Activated T-cell treated with anti-CD3 and anti-CD28 coated beads, Interleukin-2, amount 50 U/mL, for 72 hours (primary cell): ENCODE measurements around the gene ZNF526. TPM values are rescaled to one million over a fixed set of nuclear protein-coding genes. Genes with fewer than 3 reads are reported as not detected.

Experiments
- ATAC-seq, 2 donors: fragments of 150-1000 bp; cut with Tn5 transposase; replicated peaks in 1 of 2; 2 replicates each; pipeline ENCODE4 v1.10.0; 2021; ENCODE audit warnings: moderate library complexity in 2 of 2, mild to moderate bottlenecking in 1 of 2
- DNase-seq, 2 donors: peaks; one replicate each; pipeline ENCODE4 v3.0.0; 2021 to 2022; ENCODE audit warnings: mixed read lengths in 1 of 2
- H3K27ac Mint-ChIP-seq: one replicate; pipeline ENCODE4 v1.8.0; 2022; ENCODE audit warnings: mild to moderate bottlenecking, moderate library complexity, mixed read lengths
- H3K27me3 Mint-ChIP-seq: one replicate; pipeline ENCODE4 v1.8.0; 2022; ENCODE audit warnings: low read depth, mixed read lengths
- H3K36me3 Mint-ChIP-seq, 2 donors: one replicate each; pipeline ENCODE4 v1.8.0; 2022; ENCODE audit warnings: mixed read lengths in 2 of 2, mild to moderate bottlenecking in 1 of 2; ENCODE audit not compliant: insufficient read depth in 2 of 2
- H3K4me1 Mint-ChIP-seq: one replicate; pipeline ENCODE4 v1.8.0; 2022; ENCODE audit warnings: low read depth, mixed read lengths
- H3K4me3 Mint-ChIP-seq, 2 donors: one replicate each; pipeline ENCODE4 v1.8.0; 2022; ENCODE audit warnings: mild to moderate bottlenecking in 2 of 2, mixed read lengths in 2 of 2, moderate library complexity in 2 of 2
- H3K9me3 Mint-ChIP-seq, 2 donors: one replicate each; pipeline ENCODE4 v1.8.0; 2022; ENCODE audit warnings: mixed read lengths in 2 of 2
- total RNA-seq, 2 donors: library from RNA; stranded (reverse); gene quantifications; one replicate each; pipeline ENCODE4 v1.2.3, GENCODE V29; 2022

Gene ZNF526, protein sequence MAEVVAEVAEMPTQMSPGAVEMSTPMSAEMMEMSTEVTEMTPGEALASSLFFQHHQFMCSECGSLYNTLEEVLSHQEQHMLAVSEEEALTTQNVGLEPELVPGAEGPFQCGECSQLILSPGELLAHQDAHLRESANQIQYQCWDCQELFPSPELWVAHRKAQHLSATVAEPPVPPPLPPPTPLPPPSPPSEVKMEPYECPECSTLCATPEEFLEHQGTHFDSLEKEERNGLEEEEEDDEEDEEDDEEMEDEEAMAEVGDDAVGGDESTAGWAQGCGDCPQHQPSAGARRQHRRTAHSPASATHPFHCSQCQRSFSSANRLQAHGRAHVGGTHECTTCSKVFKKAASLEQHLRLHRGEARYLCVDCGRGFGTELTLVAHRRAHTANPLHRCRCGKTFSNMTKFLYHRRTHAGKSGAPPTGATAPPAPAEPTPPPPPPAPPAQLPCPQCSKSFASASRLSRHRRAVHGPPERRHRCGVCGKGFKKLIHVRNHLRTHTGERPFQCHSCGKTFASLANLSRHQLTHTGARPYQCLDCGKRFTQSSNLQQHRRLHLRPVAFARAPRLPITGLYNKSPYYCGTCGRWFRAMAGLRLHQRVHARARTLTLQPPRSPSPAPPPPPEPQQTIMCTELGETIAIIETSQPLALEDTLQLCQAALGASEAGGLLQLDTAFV
- total RNA-seq: 10 to 100 TPM; 11.4 to 11.9 TPM

DNA sequence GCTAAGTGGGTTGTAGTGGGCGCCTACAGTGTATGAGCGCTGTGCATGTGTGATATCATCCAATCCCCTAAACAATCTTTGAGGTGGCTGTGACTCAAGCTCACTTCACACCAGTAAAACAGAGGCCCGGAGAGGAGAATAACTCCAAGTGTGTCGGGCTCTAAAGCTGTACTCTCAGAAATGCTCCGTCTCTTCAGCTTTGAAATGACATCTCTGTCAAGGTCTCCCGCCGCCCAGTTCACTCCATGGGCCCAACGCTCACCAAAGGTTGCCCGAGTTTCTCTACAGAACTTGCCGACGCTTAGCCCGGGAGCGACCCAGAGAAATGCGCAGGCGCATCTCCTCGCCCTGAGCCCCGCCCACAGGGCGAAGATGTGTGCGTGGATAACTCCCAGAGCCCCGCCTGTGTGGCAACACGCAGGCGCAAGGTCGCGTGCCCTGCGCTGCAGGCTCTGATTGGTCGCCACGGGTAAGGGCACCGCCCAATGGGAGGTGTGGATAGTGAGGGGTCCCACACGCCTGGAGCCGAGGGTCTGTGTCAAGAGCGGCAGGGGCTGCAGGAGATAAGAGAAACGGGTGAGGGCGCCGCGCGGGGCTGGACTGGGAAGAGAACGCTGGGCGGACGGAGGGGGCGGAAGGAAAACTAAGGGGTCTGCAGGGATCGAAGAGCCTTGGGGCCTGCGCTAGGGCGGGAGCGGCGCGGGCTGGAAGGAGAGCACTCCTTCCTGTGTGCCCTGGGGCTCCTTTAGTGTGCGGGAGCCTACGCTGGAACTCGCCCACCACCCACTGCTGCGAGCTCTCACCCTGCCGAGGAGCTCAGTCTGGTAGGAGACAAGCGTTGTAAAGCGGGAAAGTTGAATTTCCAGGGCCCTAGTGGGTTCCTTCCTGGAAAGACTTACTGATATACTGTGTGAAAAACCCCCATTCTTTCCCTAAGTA is at the start of gene ZNF526:
Gene ZNF526 (plus strand): TSS at position 501 of the 939 bp plus-strand sequence. CDS start 4,092 bp downstream, outside the sequence.
- Mint-ChIP-seq H3K4me3 (peak within 1 kb of the TSS; percentile 82 to 94), H3K36me3 (peaks cover 11 to 12% of the 10 kb centered on the region in 2 donors), H3K27me3 (no peaks in the 10 kb centered on the region), H3K9me3 (no peaks in the 10 kb centered on the region), H3K4me1 (peaks cover 60% of the 10 kb centered on the region), H3K27ac (peak within 1 kb of the TSS; percentile 50)
- DNase-seq (peak; percentile 98), ATAC-seq (peak; percentile 86)

DNA sequence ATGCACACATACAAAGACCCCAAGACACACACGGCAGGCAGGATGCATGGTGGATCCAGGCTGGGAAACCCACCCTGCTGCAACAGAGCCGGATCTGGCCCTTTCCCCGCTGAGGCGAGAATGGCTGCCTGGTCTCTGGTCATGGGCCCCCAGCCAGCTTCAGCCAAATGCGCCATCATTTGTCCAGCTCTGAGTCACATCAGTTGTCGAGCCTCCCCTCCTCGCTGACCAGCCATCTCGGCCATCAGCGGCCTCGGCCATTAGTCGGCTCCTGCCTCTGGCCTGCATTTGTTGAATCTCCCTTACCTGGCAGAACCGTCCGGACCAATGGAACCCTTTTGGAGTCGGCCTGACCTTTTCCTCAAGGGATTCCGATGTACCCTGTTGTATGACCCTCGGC is 49.4 kb upstream of the ZNF526 start:
- Mint-ChIP-seq H3K9me3 (no peaks in the 10 kb centered on the region), H3K4me3 (no peak overlapping the region), H3K36me3 (no peaks in the 10 kb centered on the region), H3K27ac (no peak overlapping the region), H3K4me1 (peaks cover 8% of the 10 kb centered on the region), H3K27me3 (peaks cover 19% of the 10 kb centered on the region)
- DNase-seq (no peak), ATAC-seq (no peak)

DNA sequence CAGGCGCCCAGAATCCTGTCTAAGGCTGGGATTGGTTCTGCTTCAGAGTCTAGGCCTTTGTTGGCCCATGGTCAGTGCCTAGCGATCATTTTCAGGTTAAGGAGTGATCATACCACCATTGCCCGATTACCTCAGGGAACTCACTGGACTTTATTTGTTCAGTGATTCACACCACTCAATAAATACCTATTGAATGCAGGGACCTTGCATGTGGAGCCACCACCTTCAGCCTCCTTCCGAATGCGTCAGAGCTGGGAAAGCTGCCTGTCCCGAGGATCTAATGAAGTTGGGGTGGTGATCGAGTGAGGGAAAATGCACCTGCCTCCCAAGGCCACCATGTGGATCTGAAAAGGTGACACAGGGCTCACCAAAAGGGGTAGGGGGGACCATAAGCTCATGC is 47.9 kb upstream of the ZNF526 start:
- H3K27ac Mint-ChIP-seq: no peak overlapping the region
- DNase-seq: no peak
- H3K27me3 Mint-ChIP-seq: peaks cover 27% of the 10 kb centered on the region
- H3K9me3 Mint-ChIP-seq: no peaks in the 10 kb centered on the region
- ATAC-seq: no peak
- peaks cover 0 to 3% of the 10 kb centered on the region in 2 donors for H3K36me3 Mint-ChIP-seq
- H3K4me1 Mint-ChIP-seq: peaks cover 15% of the 10 kb centered on the region
- H3K4me3 Mint-ChIP-seq: no peak overlapping the region

DNA sequence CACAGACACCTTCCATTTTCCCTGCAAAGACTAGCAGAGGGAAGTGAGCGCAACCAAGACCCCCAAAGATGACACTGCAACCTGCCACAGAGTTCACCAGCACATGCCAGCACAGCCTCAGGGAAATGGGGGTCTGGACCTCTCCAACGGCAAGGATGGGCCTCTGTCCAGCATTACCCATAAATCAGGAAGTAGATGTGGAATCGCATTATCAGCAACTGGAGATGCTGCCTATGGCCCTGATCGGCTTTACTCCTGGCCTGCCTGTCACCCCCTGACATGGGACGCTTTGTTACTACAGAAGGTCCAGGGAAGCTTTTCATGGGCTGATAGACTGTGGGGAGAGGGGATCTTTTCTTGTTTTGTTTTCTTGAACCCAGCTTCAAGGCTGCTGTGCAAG is 46.4 kb upstream of the ZNF526 start:
- H3K27me3 Mint-ChIP-seq: peaks cover 27% of the 10 kb centered on the region
- DNase-seq (no peak), ATAC-seq (no peak)
- peaks cover 15% of the 10 kb centered on the region for H3K4me1 Mint-ChIP-seq
- H3K4me3 Mint-ChIP-seq: no peak overlapping the region
- H3K27ac Mint-ChIP-seq: no peak overlapping the region
- H3K36me3 Mint-ChIP-seq: peaks cover 0 to 3% of the 10 kb centered on the region in 2 donors
- no peaks in the 10 kb centered on the region for H3K9me3 Mint-ChIP-seq

DNA sequence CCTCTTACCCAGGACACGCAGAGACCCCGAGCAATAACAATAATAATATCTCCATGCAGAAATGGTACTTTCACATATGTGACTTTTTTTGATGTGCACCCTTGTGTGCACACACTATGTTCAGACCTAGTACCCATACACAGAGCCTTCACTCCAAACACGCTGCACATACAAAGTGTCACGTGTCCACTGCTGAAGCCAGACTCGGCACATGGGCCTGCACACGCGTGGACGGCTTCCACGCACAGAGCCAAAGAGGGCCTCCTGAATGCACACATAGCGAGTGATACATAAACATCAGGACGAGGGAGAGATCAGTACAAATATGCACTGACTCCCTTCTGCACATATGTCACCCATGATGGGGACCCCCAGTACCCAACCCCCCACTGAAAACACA is 45.9 kb upstream of the ZNF526 start:
- Mint-ChIP-seq H3K27me3 (peaks cover 27% of the 10 kb centered on the region), H3K9me3 (no peaks in the 10 kb centered on the region), H3K4me3 (no peak overlapping the region), H3K36me3 (peaks cover 0 to 3% of the 10 kb centered on the region in 2 donors), H3K27ac (no peak overlapping the region), H3K4me1 (peaks cover 15% of the 10 kb centered on the region)
- ATAC-seq (no peak), DNase-seq (no peak)

DNA sequence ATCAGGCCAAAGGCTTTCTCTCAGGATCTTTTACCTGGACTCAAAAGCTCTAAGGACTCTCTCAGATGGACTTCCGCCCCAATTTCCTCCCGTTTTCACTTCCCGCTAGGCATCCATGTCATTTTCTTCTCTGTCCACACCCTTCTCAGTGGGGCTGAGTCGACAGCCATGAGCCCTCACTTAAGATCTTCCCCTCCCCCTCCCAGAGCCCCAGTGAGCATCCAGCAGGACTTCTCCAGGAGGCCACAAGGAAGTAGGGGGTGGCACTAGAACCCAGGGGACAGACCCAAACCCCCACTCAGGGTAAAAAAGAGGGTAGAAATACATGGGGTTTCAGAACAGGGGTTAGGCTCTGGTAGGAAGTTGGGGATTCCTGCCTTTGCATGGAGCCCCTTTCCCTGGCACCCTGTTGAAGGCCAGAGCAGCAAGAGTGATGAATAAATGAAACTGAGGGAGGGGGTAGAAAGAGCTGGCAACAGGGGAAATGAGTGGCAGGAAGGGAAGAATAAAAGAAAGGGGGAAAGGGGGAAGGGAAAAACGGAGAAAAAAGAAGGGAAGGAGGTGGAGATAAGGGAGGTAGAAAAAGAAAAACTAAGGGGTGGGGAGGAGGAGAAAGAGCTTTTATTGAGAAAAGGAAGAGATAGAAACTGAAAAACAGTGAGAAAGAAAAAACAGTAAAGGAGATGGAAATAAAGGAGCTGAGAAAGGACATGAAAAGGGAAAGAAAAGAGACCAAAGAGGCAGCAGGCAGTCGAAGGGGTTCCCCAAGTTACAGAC is 45.0 kb upstream of the ZNF526 start:
- H3K27me3 Mint-ChIP-seq: peaks cover 27% of the 10 kb centered on the region
- DNase-seq (no peak), ATAC-seq (no peak)
- peaks cover 15% of the 10 kb centered on the region for H3K4me1 Mint-ChIP-seq
- H3K27ac Mint-ChIP-seq: no peak overlapping the region
- H3K9me3 Mint-ChIP-seq: no peaks in the 10 kb centered on the region
- H3K36me3 Mint-ChIP-seq: peaks cover 0 to 3% of the 10 kb centered on the region in 2 donors
- peak overlapping the region; percentile 78 to 89 for H3K4me3 Mint-ChIP-seq

DNA sequence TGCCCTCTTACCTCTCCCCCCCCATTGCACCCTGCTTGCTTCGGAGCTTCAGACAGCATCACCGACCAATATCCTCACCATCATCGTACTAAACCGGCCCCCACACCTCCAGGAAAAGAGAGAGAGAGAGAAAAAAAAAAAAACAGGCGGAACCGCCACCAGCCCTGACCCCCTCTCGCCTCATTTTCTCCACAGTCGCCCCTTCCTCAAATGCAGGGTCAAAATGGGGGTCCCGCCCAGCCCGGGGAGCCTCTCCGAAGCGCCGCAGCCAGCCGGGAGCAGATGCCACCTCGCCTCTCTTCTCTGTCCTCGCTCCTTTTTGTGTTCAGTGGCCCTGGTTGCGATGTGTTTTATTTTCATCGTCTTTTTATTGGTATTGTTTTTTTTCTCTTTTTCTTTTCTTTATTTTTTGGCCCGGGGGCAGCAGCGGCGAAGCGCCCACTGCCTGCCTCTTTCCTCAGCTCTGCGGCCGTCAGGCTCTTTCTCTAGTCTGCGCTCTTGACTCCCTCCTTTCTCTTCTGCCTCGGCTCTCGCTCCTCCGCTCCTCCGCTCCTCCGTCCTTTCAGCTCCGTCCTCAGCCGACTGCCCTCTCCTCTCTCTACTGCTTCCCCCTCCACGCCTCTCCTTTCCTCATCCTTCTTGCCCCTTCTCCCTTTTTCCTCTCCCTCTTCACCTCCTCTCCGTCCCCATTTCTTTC is 44.0 kb upstream of the ZNF526 start:
- H3K4me1 Mint-ChIP-seq: peaks cover 15% of the 10 kb centered on the region
- H3K36me3 Mint-ChIP-seq: peaks cover 0 to 3% of the 10 kb centered on the region in 2 donors
- H3K9me3 Mint-ChIP-seq: no peaks in the 10 kb centered on the region
- H3K27ac Mint-ChIP-seq: no peak overlapping the region
- peak in 1 of 2 donors; percentile 36 for DNase-seq
- H3K27me3 Mint-ChIP-seq: peaks cover 27% of the 10 kb centered on the region
- peak overlapping the region; percentile 78 to 89 for H3K4me3 Mint-ChIP-seq
- peak; percentile 45 to 46 for ATAC-seq

DNA sequence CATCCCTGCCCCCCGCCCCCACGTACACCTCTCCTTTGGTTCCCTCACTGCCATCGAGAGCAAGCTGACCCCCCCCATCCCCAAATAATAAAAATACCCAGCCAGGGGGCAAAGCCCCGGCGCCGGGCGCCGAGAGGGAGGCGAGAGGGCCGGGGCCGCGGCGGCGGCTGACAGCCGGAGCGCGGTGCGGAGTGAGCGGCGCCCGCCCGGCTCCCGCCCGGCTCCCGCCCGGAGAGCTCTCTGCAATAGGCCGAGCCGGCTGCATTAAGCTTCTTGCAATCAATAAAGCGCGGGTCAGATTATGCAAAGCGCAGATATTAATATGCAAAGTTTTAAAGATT is 43.5 kb upstream of the ZNF526 start:
- no peak overlapping the region for H3K27ac Mint-ChIP-seq
- peaks cover 15% of the 10 kb centered on the region for H3K4me1 Mint-ChIP-seq
- peak overlapping the region; percentile 78 to 89 for H3K4me3 Mint-ChIP-seq
- ATAC-seq: peak; percentile 66 to 70
- DNase-seq: peak in 1 of 2 donors; percentile 41
- H3K27me3 Mint-ChIP-seq: peaks cover 27% of the 10 kb centered on the region
- peaks cover 0 to 3% of the 10 kb centered on the region in 2 donors for H3K36me3 Mint-ChIP-seq
- no peaks in the 10 kb centered on the region for H3K9me3 Mint-ChIP-seq

DNA sequence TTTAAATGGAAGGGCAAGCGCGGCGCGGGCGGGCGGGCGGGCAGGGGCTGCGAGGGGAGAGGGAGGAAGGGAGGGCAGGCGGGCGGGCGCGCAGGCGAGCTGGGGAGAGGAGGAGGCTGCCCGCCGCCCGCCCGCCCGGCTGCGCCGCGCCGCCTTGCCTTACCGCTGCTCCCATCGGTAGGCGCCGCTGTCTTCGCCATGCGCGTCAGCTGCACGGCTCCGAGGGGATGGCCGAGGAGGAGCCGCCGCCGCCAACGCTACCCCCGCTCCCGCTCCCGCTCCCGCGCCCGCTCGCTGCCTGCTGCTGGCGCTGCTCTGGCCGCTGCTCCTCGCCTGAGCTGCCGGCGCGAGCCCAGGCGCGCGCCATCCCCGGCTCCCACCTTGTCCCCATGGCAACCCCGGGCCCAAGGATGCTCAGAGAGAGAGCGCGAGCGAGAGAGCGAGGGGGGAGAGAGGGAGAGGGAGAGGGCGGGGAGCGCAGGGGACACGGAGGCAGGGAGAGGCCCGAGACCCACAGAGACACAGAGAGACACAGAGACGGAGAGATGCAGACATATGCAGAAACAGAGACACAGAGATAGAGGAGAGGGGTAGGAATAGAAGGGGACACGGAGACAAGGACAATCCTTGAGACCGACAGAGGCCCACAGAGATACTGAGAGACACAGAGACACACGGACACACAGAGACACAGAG is 43.0 kb upstream of the ZNF526 start:
- DNase-seq: peak; percentile 84 to 87
- no peak overlapping the region for H3K4me3 Mint-ChIP-seq

DNA sequence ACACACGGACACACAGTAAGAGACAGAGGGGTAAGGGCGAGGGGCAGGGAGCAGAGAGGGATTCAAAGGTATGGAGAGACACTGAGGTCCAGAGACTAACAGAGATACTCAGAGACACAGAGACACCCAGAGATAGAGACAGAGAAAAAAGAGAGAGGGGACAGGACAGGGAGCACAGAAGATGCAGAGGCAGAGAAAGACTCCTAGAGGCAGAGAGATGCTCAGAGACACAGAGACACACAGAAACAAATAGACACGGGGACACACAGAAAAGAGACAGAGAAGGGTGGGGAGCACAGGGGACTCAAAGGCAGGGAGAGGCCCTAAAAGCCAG is 42.5 kb upstream of the ZNF526 start:
- H3K9me3 Mint-ChIP-seq: no peaks in the 10 kb centered on the region
- H3K4me3 Mint-ChIP-seq: no peak overlapping the region
- DNase-seq (no peak), ATAC-seq (no peak)
- peaks cover 15% of the 10 kb centered on the region for H3K4me1 Mint-ChIP-seq
- H3K36me3 Mint-ChIP-seq: peaks cover 0 to 3% of the 10 kb centered on the region in 2 donors
- H3K27me3 Mint-ChIP-seq: peaks cover 27% of the 10 kb centered on the region
- no peak overlapping the region for H3K27ac Mint-ChIP-seq

More for the DNA sequence above, 43.0 kb upstream of the ZNF526 start:
- no peaks in the 10 kb centered on the region for H3K9me3 Mint-ChIP-seq
- H3K27ac Mint-ChIP-seq: no peak overlapping the region
- peaks cover 27% of the 10 kb centered on the region for H3K27me3 Mint-ChIP-seq
- H3K4me1 Mint-ChIP-seq: peaks cover 15% of the 10 kb centered on the region
- H3K36me3 Mint-ChIP-seq: peaks cover 0 to 3% of the 10 kb centered on the region in 2 donors
- peak; percentile 94 to 95 for ATAC-seq

DNA sequence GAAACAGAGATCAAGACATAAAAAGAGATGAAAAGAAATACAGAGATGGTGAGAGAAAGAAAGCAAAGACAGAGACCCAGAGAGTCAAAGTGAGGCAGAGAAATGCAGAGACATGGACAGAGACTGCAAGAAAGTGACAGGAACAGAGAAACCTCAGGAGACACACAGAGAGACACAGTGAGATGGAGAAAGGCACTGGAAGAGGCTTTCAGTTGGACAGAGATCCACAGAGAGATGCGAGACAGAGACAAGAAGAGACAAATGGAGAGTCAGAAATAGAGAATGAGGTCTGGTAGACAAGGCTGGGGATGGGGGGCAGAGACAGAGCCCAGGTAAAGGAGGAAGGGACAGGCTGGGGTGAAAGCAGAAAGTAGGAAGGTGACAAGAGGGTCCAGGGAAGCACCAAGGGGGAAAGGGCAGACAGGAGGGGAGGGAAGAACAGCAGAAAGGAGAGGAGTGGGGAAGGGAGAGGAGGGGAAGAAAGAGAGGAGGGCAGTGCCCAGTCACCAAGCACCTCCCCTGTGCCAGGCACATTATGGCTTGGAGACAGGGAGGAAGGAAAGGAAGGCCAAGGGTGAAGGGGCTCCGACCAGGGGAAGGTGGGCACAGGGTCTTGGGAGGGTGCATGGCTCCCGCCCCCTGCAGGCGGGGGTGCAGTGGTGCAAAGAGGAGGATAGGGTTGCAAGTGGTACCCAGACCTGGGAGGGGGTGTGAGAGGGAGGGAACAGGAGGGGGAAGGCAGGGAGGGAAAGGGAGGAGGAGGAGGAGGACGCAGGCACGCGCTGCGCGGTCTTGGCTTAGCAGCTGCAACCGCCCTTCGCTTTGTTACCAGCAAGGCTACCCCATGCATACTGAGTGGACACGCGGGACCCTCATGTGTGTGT is 41.1 kb upstream of the ZNF526 start:
- peak in 1 of 2 donors; percentile 36 for DNase-seq
- H3K27ac Mint-ChIP-seq: no peak overlapping the region

More for the DNA sequence above, 41.1 kb upstream of the ZNF526 start:
- Mint-ChIP-seq H3K4me1 (peaks cover 22% of the 10 kb centered on the region), H3K27me3 (peaks cover 25% of the 10 kb centered on the region), H3K4me3 (no peak overlapping the region), H3K9me3 (no peaks in the 10 kb centered on the region), H3K36me3 (peaks cover 0 to 3% of the 10 kb centered on the region in 2 donors)
- peak in 1 of 2 donors; percentile 18 for ATAC-seq
